SK-N-DZ (cell line): ENCODE data around the gene CCL25.

Source experiments
- DNase-seq: peaks from one replicate; pipeline ENCODE4 v3.0.0-alpha.2; 2015; ENCODE audit warnings: low spot score

Gene CCL25

DNA sequence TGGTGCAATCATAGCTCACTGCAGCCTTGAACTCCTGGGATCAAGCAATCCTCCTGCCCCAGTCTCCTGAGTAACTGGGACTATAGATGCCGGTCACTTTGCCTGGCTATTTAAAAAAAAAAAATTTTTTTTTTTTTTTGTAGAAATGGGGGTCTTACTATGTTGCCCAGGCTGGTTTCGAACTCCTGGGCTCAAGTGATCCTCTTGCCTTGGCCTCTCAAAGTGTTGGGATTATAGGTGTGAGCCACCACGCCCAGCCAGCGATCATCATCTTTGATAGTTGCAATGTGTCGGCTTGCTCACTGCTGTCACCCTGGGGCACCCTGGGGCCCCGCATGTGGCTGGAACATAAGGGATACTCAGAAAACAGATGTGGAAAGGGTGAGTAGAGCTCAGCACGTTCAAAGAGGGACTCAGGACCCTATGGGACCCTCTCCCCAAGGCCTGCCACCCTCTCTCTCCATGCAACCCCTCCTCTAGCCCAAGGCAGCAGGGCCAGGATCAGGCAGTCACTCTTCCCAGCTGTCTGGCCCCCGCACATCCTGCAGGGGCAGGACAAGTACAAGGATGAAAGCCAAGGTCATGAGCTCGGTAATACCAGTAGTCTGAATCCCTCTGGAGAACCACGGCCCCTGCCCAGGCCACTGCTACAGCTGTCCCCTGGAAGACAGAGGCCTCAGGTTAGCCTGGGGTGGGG lies 6.5 kb upstream of the CCL25 start:
- no peak for DNase-seq

DNA sequence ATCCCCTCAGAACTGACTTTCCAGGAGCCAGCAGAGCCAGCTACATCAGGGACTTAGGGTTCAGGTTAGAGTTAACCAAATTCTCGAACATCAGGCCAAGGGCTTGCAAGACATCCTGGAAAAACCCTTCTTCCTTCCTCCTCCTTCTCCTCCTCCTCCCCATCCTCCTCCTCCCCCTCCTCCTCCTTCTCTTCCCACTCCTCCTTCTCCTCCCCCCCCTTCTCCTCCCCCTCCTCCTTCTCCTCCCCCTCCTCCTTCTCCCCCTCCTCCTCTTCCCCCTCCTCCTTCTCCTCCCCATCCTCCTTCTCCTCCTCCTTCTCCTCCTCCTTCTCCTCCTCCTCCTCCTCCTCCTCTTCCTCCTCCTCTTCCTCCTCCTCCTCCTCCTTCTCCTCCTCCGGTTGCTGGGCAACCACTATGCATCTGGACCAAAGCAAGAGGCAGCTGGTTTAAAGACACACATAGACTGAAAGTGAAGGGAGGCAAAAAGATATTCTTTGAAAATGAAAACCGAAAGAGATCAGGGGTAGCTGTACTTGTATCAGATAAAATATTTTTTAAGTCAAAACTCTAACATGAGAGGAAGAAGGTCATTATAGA lies 5.9 kb upstream of the CCL25 start:
- DNase-seq = no peak

DNA sequence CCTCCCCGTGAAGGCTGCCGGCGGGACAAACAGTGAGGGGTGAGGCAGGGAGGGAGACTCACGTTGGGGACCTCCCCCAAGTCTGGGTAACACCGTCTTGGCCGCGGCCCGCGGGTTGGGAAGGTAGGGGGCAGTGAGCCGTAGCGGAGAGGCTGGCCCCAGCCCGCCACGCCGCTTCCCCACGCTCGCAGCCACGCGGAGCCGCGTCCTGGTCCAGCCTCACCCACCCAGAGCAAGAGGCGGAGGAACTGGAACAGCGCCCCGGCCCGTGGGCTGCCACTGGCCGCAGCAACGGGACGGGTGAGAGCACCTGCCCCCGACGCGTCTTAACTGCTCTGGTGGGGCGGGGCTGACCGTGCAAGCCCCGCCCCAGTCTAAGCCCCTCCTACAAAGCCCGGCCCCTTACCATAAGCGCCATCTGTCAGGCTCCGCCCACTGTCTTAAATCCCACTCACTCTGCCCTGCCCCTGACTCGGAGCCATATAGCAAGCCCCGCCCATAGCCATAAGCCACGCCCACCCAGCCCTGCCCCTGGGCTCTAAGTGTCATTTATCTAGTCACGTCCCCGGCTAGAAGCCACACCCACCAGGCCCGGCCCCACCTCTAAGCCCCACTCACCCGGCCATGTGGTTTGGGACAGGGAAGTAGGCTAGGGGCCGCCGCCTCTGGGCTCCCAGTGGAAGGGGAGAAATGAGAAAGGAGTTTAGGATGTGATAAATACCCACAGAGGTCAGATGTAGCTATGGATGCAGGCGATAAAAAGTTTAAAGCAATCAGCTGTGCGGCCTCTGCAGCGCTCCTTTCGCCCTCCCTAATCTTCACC lies 2.1 kb upstream of the CCL25 start:
- DNase-seq = peak; percentile 80

DNA sequence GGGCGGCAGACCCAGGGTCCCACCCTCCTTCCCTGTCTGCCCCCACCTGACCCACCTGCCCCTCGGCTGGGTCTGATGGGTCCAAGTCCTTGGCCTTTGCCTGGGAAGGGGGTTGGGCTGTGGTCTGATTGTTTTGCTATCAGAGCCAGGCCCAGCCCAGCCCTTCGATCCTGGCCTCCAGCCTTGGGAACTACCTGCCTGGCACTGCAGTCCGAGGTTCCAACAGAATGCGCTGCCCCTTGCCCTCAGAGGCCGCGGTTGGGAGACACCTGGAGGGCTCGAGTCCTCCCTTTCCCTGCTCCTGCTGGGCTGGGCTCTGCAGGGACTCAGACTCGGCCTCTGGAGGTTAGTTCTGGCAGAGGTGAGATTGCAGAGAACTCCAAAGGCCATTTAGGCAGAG lies 1.6 kb downstream of the CCL25 start:
- DNase-seq = no peak

DNA sequence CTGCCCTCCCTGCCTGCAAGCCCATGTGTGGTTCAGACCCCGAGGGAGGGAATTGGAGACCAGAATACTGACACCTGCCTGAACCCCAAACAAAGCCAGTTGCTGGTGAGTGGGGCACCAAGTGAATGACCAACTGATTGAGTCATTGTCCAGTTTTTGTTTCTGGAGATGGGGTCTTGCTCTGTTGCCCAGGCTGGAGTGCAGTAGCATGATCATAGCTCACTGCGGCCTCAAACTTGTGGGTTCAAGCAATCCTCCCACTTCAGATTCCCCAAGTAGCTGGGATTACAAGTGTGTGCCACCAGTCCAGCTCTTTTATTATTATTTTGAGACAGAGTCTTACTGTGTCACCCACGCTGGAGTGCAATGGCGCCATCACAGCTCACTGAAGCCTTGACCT lies 4.0 kb downstream of the CCL25 start:
- DNase-seq = no peak

DNA sequence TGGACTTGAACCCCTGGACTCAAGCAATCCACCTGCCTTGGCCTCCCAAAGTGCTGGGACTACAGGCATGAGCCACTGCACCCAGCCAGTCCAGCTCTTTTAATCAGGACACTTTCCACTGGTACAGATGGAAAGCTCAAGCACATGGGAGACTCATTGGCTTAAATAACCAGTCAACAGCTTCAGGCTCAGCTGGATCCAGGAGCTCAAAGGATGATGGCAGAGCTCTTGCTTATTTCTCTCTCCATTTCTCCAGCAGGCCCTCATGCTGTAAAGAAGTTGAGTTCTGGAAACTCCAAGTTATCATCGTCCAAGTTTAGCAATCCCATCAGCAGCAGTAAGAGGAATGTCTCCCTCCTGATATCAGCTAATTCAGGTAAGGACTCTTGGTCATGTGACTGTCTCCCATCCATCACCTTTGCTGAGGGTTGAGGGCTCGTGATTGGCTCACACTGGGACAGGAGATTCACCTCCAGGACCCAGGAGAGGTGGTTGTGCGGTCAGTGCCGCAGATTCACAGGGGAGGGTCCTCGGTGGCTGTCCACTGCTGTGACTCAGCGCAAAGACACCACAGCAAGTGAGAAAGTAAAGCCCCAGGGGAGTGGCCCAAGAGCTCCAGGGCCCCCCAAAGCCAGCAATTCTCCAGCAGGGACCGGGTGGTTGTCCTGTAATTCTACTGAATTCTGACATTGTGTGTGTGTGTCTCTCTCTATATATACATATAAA lies 5.1 kb downstream of the CCL25 start:
- DNase-seq = no peak

DNA sequence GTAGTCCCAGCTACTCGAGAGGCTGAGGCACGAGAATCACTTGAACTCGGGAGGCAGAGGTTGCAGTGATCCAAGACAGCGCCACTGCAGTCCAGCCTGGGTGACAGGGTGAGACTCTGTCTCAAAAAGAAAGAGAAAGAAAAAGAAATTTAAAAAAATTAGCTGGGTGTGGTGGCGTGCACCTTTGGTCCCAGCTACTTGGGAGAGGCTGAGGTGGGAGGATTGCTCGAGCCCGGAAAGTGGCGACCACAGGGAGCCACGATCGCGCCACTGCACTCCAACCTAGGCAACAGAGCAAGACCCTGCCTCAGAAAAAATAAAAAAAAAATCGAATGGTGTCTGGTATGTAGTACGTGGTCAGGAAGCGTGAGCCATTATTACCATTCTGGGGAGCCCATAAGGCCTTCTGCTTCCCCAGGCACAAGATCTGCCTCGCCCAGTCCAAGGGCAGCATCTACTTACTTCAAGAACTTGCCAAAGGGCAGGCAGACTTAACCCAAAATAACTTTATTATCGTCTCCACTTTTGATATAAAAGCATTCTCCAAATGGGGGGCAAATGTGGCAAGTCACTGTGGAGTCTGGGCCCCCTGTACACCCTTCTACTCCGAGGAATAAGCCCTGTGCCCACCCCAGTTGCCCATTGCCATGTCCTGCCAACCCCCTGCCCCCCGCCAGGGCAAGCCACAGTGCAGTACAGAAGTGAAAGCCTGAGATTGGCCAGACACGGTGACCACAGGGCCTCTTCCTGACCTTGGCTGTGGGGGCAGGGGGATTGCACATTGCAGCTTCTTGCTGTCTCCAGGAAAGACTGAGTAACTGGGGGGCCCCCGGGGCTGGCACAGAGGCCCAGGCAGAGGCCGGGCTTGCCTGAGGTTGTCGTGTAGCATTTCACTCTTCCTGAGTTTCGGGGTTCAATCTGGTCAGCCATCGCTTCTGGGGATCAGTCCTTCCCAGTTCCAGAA lies 12.6 kb downstream of the CCL25 start:
- no peak for DNase-seq

DNA sequence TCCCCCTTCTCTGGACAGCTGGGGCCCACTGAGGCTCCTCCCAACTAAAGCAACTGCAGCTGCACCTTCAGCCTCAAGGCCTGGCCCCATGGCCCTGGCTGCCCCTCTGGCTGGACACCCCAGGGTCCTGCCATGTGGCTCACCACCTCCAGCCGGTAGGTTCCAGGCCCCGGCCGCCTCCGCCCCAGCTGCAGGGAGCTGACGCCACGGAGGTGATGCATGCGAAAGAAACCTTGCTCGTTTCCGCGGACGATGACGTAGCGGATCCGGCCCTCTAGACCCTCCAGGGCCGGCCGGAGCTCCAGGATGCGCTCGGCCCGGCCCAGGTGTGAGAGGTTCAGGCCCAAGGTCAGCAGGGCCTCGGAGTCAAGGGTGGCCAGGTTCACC lies 13.3 kb downstream of the CCL25 start:
- no peak for DNase-seq

DNA sequence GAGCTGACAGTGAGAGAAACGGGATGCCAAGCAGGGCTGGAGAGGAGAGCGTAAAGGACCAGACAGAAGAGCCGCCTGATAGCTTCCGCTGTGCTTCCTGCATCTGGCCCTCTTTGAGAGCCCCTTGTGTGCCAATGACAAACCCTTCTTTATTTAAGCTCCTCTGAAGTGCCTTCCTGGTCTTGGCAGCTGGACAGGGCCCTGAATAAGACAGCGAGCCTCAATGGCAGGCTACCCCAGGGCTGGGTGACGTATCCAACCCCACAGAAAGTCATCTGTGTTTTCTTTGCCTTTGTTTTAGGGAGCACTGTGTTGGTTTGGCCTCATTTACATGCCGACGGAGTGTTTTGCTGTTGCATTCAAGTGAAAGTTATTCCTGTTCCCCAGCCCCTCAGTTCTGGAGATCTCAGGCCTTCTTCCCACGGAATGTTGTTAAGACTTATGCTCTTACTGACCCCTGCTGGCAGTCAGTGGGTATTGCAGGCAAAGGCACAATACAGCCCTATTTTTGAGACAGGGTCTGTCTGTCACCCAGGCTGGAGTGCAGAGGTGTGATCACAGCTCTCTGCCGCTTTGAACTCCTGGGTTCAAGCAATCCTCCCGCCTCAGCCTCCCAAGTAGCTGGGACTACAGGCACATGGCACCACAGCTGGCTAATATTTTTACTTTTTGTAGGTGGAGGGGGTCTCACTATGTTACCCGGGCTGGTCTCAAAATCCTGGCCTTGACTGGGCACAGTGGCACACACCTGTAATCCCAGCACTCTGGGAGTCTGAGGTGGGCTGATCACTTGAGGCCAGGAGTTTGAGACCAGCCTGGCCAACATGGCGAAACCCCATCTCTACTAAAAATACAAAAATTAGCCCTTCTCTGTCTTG lies 16.8 kb downstream of the CCL25 start:
- no peak for DNase-seq

DNA sequence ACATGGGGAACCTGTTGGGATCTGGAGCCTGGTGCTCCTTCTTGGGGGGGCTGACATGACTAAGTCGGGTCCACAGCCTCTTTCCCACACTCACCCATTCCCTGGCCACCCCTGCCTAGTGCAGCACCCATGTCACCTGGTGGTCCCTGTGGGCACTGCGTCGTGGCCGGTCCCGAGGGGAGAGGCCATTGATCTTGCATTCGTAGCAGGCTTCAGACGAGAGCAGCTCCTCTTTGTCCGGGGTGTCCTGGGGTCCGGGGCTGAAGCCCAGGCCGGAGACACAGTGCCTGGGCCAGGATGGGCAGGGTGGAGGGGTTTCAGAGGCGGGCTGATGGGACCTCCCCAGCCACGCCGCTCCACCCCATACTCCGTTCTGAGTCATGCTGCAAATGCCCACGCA lies 19.4 kb downstream of the CCL25 start:
- DNase-seq = no peak

DNA sequence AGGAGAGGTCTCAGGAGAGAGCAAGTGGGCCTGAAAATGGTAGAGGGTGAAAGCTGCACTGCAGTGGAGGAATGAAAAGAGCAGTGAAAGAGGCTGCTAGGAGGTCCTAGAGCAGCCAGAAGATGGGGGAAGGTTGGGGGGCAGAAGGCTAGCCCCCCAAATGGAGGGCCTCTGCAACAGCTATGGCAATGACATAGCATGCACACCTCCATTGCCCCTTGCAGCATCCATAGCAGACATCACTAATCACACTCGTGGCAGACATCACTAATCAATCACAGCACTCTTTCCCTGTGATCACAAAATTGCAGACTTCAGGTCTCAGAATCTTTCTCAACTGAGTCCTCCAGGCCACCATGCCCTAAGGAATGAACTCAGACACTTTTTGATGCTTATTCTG lies 21.9 kb downstream of the CCL25 start:
- no peak for DNase-seq

DNA sequence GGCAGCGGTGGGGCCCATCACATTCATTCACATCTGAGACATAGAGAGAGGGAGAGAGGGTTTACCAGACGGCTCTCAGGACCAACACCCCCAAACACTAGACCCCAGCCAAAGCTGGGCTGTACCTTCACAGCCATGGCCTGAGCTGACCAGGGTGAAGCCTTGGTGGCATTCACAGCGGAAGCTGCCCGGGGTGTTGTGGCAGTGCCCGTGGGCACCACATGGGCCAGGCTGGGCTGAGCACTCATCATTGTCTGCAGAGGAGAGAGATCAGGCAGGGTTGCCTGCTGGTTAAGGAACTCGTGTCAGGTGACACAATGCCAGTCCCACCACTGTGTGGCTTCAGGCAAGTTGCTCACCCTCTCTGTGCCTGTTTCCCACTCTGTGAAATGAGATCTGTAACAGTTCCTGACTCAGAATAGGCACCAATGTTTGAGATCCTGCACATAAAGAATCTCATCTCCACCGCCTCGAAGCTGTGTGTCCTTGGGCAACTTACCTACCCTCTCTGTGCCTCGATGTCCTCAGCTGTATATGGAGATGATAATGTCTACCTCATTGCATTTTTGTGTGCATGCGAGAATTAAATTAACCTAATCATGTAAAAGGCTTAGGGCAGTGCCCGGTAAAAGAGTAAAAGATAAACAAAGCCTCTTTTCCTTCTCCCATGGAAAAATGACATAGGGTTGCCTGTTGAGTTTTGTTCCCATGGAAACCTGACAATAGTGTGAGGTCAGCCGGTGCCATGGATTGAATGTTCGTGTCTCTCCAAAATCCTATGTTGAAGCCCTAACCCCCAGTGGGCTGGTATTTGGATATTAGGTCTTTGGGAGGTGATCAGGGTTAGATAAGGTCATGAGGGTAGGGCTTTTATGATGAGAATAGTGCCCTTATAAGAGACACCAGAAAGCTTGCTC lies 22.9 kb downstream of the CCL25 start:
- DNase-seq = no peak

DNA sequence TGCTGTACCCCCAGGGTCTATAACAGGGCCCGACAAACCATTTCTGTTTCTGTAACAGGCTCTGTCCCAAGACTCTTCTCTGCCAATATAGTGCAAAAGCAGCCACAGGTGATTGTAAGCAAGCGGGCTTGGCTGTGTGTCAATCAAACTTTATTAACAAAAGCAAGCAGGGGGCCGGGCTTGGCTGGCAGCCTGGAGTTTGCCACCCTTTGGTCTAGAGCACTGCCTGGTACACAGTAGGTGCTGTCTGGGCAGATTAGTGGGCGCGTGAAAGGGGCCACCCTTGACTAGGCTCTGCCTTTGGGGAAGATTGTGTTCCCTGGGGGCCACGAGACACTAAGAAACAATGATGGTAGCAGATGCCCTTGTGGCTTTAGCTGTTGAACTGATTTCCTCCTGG lies 27.4 kb downstream of the CCL25 start:
- no peak for DNase-seq

DNA sequence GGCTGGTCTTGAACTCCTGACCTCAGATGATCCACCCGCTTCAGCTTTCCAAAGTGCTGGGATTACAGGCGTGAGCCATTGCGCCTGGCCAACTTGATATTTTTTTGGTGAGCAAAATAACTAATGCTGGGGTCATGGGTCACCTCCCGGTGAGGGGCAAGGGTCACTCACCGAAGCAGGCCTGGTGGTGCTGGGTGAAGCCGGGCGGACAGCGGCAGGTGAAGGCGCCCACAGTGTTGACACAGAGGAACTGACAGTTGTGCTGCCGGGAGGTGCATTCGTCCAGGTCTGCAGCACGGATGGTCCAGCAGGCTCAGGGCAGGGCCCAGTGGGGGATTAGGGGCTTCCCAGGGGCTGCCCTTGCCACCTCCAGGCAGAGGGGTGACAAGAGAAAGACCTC lies 28.3 kb downstream of the CCL25 start:
- DNase-seq = no peak

DNA sequence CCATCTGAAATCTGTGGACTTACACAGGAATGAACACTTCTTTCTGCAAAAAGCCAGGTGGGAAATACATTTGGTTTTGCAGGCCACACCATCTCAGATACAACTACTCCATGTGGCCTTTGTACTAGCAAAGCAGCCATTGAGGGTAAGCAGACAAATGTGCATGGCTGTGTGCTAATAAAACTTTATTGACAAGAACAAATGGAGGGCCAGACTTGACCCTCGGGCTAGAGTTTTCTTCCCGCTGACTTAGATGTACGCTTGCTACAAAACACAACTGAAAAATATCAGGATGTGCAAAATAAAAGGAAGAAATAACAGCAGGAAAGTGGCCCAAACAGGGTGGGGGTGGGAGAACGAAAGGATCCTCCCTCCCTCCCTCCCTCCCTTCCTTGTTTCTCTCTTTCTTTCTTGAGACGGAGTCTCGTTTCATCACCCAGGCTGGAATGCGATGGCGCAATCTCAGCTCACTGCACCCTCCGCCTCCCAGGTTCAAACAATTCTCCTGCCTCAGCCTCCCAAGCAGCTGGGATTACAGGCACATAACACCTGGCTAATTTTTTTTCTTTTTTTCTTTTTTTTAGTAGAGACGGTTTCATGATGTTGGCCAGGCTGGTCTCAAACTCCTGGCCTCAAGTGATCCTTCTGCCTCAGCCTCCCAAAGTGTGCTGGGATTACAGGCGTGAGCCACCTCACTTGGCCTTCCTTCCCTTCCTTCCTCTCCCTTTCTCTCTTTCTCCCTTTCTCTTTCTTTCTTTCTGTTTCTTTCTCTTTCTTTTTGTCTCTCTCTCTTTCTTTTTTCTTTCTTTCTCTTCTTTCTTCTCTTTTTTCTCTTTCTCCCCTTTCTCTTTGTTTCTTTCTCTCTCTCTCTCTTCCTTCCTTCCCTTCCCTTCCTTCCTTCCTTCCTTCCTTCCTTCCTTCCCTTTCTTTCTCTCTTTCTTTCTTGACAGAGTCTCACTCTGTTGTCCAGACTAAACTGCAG lies 29.3 kb downstream of the CCL25 start:
- DNase-seq = no peak

DNA sequence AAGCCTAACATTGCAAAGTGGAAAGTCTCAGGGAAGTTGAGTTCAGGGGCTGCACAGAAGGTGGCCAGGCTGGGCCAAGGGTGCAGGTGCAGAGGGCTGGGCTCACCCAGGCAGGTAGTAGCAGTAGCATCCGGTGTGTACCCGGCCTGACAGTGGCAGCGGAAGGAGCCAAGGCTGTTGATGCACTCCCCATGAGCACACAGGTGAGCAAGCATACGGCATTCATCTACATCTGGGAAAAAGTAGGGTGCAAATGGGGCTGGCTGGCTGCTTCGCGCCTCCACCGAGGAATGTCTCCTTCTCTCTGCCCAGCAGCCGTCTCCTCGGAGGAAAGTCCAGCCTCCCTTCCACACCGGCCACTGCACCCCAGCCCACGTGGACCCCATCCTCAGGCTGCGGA lies 30.6 kb downstream of the CCL25 start:
- no peak for DNase-seq

DNA sequence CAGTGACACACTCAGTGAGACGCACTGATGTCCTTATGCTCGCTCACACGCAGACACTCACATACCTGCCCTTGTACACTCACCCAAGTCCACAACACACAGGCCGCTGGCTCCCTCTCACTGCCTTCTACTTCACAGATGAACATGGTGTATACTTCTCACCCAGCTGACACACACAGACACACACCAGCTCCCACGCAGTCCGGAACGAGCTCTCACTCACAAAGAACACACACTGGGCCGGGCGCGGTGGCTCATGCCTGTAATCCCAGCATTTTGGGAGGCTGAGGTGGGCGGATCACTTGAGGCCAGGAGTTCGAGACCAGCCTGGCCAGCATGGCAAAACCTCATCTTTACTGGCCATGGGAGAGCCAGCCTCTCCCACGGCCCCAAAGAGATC lies 31.6 kb downstream of the CCL25 start:
- no peak for DNase-seq
